ENCODE results near the gene CXXC5.

CXXC5 gene

DNA sequence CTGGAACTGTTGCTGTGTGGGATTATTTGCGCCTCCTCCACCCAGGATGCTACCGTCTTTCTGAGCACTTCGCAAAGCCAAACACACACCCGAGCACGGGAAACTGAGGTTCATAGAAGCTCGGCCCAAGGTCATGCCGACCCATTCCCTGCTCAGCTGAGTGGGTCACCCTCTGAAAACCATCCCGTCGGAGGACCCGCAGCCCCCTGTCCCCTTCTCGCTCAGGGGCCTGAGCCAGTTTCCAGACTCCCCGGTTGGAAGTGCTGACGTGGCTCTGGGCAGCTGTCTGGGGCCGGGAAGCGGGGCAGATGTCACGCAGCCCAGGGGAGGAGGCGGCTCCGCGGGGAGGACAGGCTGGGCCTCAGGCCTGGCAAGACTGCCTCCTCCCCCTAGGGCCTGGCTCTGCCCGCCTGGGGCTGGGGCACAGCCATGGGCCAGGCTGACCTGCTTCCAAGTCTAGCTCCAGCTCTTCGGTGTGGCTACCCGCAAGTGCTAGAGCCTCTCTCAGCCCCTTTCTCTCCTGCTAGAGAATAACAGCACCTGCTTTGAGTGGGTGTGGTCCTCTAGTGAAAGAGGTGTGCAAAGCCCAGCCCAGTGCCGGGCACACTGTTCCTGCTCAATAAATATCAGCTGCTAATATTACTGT lies 9.9 kb upstream of the CXXC5 start:
- DNase-seq (ENCODE audit: low spot score) = peak; percentile 64

DNA sequence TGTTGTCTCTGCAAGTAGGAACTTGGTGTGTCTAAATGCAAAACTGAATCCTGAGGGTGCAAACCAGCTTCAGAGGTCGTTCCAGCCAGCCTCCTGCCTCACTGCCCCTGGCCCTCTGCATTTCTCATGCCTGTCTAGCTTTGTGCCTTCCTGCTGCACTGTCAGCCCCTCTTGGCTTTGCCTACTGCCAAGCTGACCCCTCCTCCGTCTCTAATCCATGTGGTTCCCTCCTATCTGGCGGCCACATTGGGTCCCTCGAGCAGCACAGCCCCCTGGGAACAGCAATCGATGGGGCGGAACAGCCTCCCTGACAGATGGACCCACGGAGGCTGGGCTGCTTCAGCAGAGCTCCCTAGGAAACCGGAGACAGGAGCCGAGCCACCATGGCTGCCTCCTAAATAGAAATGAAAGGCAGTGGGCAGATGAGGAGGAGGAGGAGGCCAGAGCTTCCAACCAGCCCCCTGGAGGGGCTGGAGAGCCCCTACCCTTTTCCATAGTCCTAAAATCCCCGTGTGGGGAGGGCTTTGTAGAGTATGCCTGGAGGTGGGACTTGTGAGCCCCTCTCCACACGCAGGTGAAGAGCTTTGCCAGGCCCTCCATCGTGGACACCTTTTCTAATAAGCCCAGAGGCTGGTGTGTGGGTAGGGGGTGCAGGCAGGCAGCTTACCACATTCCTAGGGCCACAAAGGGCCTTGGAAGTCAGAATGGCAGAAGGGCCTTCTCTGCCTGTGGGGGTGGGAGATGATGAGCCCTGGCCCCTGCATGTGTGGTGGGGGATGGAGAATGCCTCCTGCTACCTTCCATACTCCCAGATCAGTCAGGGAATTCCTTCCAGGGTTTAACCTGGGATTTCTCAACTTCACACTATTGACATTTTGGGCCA lies 9.2 kb upstream of the CXXC5 start:
- DNase-seq (ENCODE audit: low spot score) = no peak

DNA sequence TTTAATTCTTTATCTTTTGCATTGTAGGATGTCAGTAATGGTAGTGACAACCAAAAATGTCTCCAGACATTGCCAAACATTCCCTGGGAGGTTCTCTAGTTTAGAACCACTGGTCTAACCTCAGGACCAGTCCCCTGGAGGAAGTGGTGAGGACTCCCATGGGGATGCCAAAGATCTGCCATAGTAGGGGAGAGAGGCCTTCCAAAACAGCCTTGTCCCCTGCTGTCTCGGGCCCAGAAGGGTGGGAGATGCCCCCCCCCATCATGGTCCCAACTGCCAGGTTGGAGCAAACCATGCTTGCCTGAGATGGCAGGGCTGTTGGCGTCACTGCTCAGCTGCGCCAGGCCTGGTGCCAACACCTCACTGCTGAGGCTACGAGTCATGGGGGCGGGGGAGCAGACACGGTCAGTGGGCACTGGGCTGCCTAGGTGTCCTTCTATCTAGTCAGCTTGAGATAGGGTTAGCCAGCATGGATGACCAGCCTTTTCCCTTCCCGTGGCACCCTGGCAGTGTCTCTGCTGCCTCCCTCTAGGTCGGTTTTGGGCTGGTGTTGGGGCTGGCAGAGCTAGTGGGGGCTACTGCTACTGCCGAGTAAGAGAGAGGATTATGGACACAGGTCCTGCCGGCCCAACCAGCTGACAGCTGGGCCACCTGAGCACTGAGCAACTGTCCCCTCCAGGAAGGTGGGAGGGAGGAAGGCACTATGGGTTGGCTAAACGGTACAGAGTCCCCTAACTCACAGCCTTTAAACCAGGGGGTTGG lies 8.3 kb upstream of the CXXC5 start:
- DNase-seq (ENCODE audit: low spot score) = no peak

DNA sequence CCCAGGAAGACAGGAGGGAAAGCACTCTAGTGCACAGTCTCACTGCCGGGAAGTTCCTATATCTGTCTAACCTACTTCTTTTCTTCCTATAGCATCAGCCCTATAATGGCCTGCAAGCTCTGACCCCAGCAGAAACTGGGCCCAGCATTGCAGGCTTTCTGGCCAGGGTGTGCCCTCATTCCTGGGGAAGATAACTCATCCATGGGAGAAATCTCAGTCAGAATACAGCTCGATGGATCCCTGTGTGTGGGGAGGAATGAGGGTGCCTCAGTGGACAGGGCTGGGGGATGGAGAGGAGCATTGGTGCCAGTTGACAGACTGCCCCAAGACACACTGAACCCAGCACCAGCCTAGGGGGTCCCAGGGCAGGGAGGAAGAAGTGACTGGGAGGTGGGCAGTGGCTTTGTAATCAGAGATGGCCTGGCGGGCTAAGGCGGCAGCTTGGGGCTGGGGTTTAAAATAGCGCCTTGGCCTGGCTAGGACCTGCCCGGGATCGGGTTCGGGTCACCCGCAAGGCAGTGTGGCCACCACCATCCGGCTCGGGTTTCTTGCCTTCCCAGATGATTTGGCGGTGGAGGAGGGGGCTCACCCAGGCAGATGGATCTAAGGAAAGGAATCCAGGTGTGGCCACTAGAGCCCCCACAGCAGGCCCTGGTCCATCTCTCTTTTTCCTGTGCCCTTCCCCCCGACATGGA lies 7.6 kb upstream of the CXXC5 start:
- no peak for DNase-seq (ENCODE audit: low spot score)

DNA sequence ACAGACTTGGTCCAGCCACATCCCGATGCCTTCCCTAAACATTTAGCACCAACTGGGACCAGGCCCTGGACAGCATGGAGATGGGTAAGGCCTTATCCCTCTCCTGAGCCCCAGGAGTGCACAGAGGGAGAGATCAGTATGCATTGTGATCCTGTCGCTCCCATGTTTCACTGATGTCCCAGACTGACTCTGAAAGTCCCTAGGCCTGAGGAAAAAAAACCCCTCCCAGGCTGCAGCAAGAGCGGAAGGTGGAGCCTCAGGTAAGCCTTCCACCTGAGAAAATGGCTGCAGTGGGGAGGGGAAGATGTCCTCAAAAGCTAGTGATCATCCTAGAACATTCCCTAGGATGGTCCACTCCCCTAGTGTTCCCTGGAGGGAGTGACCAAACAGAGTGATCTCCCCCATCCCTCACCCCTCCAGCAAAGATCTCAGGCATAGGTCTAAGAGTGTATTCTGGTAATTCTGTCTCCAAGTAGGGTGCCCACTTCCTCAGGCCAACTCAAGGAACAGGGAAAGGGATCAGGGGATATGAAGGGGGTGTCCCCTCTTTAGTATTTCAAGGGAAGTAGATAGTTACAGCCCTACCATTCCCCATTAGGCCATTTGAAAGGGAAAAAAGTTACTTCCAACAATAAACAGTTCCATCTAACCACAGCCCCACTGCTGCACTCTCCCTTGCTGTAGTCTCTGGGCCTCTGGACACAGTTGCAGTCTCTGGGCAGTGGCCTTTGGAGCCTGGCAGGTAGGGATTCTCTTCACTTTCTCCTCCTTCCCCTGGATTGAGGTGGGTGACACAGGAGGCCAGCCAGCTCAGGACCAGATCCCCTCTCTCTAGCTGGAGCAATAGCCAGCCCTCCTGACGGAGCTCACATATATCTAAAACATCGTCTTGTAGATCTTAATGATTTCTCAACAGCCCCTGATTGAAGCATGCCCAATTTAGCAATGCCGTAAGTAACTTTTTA lies 6.8 kb upstream of the CXXC5 start:
- DNase-seq (ENCODE audit: low spot score) = no peak

DNA sequence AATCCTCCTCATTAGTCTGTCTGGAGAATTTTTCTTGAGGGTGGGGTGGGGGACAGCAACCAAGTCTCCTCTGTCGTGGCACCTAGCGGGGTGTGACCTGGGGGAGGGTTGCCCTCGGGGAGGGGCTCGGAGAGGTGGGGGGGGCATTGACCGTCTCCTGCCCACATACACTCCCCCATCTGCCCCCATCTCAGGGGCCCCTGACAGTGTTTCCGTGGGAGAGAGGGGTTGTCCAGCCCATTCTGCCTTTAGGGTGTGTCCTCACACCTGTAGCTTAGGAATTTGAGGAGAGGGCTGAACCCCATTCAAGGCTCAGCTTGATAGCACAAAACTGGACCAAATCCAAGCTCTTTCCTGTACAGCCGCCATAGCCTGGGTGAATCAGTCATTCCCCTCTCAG lies 5.9 kb upstream of the CXXC5 start:
- no peak for DNase-seq (ENCODE audit: low spot score)

DNA sequence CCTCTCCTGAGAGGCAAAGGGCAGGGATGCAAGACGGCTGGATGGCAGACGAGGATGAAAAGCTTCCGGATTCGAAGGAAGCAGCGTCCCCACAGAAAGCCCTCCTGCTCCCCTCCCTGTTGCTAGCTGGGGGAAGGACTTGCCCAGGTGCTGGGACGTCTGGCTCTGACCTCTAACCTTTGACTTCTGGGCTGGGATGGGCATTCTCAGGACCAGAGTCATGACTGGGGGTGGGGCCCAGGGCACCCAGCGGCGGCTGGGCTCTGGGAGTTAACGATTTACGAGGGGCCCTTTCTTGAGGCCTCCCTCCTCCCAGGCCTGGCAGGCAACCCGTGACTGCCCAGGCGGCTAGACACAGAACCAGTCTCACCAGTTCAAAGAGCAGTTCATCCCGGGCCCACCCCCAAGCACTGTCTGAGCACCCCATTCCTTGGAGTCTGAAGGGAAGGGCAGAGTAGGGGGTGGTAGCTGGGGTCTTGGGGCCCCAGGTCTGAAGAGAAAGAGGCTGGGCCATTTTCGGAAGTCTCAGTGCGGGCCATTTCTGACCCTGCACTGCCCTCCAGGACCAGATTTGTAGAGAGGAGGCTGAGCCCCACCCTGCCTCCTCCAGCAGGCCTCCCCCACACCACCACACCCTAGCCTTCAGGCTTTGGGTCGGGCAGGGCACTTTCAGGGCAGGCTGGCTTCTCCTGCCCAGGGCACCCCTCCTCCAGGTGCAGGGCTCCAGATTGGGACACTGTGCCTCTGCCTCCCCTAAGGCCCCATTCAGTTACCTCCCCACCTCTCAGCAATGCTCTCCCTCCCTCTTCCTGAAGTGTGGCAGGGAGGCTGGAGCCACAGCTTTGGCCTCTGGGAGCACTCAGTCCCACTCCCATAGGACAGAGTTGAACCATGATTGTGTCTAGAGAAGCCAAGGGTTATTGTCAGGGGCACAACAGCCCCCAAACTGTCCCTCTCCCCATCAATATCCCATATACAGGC lies 5.0 kb upstream of the CXXC5 start:
- DNase-seq (ENCODE audit: low spot score) = no peak

DNA sequence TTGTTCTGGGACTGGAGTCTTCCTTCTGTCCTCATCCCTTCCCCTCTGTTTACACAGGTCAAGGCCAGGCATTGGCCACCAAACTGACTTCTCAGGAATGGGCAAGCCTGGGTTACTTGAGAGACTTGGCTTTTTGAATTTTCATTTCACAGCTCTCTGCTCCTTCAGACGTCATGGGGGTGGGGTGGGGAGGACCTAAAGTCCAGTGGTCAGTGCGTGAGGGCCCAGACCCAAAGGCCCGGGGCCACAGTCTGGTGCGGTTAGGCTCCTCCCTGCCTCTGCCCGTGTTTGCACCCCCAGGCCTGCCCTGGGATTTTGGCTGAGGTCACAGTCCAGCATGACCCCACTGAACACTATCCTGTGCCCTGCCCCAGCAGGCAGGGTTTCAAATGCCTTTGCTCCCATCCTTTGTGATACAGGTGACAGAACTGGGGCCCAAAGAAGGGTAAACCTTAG lies 4.1 kb upstream of the CXXC5 start:
- no peak for DNase-seq (ENCODE audit: low spot score)

DNA sequence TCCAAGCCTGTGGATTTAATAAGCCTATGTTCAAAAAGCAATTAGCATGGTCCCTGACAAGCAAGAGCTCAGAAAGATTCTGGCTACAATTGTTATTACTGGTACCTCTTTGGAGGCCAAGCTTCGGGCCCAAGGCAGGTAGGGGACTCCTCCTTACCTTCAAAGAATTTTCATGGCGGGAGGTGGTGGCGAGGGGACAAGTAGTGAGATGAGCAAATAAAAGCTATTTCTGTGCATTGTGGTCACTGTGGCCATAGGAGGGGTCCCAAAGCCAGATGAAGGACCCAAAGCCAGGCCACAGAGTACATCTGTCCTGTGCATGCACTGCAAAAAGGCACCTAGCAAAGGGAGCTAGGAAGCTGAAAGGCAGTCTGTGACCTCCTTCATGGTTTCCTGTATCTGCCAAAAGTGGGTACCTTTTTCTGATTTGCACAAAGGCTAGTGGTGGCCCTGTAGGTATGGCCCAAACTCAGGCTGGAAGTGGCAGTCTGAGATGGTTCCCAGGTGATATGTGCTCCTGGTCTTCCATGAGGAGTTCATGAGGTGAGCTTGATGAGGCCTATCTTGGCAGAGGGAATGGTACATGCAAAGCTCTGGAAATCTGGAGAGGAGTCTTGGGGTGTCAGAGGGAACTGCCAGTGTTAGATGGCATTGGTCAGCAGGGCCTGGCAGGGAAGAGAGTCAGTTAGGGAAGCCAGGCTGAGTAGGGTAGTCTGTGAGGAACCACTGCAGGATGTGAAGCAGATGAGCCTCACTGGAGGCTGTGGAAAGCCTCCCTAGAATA lies 3.3 kb upstream of the CXXC5 start:
- DNase-seq (ENCODE audit: low spot score) = no peak

DNA sequence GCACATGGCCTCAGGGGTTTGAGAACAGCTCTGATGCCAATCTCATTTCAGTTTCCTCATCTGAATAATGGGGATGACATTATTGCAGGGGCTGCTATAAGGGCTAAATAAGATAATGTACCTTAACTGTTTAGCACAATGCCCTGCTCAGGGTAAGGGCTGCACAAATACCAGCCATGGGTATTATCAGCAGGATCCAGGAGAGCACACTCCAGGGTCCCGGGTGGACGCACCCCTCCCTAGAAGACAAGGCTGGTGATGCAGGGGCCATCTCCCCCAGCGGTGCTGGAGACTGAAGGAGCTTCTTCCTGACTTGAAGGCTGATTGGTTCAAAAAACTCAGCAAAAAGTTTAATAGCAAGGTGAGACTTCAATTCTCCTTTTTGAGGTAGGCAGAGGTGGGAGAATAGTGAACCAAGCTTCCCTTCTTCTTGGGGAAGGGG lies 2.7 kb upstream of the CXXC5 start:
- DNase-seq (ENCODE audit: low spot score) = no peak

DNA sequence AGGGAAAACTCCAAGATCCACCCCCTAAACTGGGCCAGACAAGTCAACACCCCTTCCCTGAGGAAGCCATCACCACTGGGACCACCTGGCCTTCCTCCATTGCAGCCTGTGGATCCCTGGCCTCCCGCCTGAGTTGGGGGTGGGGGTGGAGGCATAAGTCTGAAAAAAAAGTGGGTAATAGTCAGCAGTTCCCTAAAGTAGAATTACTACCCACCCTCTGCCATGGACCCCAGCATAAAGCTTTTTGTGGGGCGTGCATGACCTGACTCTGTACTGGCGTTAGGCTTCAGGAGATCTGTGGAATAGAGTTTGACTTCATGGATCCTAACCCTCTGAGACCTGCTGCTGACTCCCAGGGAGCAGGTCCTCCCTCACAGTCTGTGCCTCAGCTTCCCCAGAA lies 2.0 kb upstream of the CXXC5 start:
- DNase-seq (ENCODE audit: low spot score) = no peak

DNA sequence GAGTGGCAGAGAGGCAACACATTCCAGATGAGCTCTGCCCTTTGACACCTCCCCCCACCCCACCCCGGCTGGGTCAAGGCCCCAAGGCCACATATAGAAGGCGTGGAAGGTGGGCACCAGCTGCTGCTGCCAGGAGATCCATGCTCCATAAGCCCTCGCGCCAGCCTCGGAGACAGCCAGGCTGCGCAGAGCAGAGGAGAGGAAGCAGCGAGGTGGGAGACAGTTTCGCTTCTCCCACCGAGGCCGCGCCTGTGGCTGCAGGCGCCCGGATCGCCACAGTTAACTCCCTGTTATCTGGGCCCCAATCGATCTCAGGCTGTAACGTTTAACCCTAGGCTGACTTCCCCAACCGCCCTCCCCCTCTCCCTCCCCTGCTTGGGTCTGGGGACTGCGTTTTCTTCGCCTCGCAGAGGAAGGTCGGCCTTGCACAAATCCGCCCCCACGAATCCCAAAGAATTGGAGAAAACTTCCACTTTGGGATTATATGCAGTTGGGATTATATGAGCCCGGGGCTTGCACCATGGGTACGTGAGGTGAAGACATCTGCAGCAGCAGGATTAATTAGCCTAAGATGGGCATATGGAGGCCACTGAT lies 1.1 kb upstream of the CXXC5 start:
- DNase-seq (ENCODE audit: low spot score) = peak; percentile 69

DNA sequence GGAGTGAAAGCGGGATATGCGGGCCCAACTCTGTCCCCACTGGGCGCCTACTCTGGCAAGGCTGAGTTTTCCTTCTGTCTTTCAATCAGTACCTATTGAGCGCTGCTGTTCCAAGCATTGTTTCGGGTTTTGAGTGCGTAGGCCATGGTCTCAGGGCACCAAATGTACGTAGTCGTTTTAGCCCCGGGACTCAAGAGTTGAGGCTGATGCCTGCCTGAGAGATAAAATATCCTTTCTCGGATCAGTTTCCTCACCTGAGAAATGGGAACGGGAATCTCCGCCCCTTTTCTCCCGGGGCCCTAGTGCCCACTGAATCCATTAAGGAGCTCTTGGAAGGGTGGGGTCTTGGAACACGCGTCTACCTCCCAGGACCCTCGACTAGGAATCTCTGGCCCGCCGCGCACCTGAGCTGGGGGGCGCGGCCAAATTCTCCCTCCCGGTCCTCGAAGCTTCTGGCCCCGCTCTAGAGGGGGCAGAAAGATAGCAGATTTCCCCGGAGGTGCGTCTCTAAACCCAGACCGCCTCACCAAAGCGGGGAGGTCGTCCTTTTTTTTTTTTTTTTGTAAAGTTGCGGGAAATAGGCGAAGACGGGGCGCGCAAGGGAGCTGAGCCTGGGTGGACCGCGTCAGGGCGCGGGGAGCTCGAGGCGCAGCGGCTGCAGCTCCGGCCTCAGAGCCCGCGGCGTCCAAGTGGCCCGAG lies 494 bp upstream of the CXXC5 start:
- no peak for DNase-seq (ENCODE audit: low spot score)

DNA sequence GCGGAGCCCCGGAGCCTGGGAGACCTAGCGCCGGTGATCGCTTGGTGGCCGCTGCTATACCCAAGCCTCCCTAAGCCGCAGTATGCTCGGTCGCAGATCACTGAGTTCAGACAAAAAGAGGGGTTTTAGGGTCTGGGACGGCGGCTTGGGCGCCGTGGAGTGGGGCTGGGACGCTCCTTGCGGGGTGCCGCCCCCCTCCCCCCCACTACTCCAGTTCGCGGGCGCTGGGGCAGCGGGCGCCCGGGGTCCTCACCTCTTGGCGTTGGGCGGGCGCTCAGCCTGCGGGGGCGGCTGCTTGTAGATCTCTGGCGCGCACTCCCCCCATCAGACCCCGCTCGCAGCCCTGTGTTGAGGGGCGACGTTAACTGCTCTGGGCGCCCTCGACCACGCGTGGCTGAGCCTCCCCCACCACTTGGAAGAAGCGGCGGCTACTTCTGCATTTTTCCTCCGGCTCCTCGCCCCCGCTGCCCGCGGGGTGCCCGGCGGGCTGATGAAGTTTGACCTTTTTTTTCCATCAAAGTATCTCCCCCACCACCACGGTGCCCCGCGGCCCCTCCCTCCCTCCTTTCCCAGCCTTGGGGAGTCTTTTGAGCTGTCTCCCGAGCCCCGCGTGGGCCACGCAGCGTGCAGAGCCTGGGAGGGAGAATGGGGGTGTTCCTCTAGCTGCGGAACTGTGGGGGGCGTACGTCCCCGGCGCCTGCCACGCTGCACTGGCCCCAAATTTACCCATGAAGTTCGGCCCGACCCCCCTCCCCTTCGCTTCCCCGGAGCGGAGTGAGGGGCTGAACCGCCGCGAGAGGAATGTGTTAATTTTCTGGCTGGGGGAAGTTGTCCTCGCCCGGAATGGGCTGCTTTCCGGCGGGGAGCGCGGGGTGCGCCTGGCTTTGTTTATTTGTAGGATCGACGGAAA lies 1.2 kb downstream of the CXXC5 start:
- DNase-seq (ENCODE audit: low spot score) = no peak

DNA sequence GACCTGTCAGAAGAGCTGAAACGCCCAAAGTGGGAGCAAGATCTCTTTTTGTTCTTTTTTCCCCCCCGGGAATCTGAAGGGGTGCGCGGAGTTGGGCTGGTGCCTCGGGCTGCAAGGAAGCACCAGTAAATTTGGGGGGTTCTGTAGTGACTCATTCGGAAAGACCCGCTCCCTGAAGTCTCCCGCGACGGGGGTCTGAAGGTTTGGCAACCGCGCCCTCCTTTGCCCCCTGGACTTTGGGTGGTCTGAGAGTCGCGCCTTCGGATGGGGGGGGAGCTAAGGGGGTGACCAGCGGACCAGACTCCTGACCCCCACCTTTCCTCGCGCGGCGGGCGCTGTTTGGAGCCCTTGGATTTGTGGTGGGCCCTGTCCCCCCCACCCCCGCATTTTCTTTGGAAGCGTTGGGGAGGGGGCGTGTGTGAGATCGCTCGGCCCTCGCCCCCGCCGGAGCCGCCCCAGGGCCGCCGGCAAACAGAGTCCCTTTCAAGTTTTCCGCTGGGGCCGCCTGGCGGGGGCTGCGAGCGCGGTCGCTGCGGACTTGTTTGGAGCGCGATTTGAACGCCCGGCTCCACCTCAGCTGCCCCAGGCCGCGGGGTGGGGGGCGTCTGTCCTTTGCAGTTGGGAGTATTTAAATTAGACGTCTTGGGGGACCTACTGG lies 2.0 kb downstream of the CXXC5 start:
- DNase-seq (ENCODE audit: low spot score) = no peak

DNA sequence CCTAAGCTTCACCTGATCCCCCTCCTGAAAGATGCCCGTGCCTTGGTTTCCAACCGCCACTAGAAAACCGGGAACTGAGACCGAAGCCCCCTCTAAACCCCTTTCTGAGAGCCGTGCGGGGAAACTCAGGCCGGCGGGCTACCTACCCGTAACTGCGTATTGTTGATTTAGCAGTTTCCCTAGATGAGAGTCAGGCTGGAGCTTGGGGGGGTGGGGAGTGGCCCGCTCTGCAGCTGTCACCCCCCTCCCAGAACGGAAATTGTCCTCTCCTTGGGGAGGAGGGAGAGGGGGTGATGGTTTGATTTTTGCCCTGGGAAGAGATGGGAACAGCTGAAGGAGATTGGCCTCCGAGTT lies 2.5 kb downstream of the CXXC5 start:
- DNase-seq (ENCODE audit: low spot score) = no peak

All from SK-N-DZ (cell line).